Measurements from ENCODE around the gene NOTCH4.
A peak's percentile ranks its signal among the peaks of the same experiment; 100 is the strongest.

NOTCH4 gene

GRCh38 chr6:32177788-32178546, 45.9 kb downstream of the NOTCH4 start, which contains the start of gene RNF5:
Gene RNF5 (plus strand): TSS chr6:32178405. CDS start chr6:32178512, 107 bp downstream.
- peak; percentile 100 for TF ChIP-seq PKNOX1 (IDR thresholded peaks at IDR 0.05)
- no peak for TF ChIP-seq CTBP1 (IDR thresholded peaks at IDR 0.05; ENCODE audit: borderline replicate concordance)
- peak; percentile 78 for TF ChIP-seq L3MBTL2 (conservative IDR thresholded peaks at IDR 0.05)
- POLR2A ChIA-PET = interaction anchor here (0.9 to 4.9 kb wide), 19 partner anchors 10 to 794 kb away, joined by 3 to 153 read pairs (median 4); partner anchors contain the start of genes ATF6B, DDX39B, DXO and EGFL8
- peak; percentile 89 for DNase-seq (ENCODE audit: extremely low spot score)
- CTCF ChIA-PET = interaction anchor here (0.9 to 1.2 kb wide), 2 partner anchors 19 to 61 kb away, joined by 4 read pairs; no protein-coding TSS in a partner anchor

- DNase-seq (ENCODE audit: extremely low spot score) = no peak
- ChIA-PET POLR2A (interaction anchor here (0.5 to 4.9 kb wide), 20 partner anchors 9 to 795 kb away, joined by 3 to 153 read pairs (median 4); partner anchors contain the start of genes ATF6B, DDX39B, DXO and EGFL8), CTCF (interaction anchor here (0.9 to 1.2 kb wide), 2 partner anchors 20 to 60 kb away, joined by 4 read pairs; no protein-coding TSS in a partner anchor)
- TF ChIP-seq CTBP1 (IDR thresholded peaks at IDR 0.05; ENCODE audit: borderline replicate concordance) (no peak), BHLHE40 (IDR thresholded peaks at IDR 0.05; ENCODE audit: borderline replicate concordance) (no peak), ZNF384 (IDR thresholded peaks at IDR 0.05) (no peak)
These were observed 46.6 kb downstream of the NOTCH4 start for GRCh38 chr6:32177183-32177787.

GRCh38 chr6:32176476-32177182, 47.2 kb downstream of the NOTCH4 start:
- CTCF ChIA-PET = interaction anchor here (0.9 to 1.2 kb wide), 2 partner anchors 20 to 60 kb away, joined by 4 read pairs; no protein-coding TSS in a partner anchor
- DNase-seq (ENCODE audit: extremely low spot score) = no peak
- TF ChIP-seq FOXA1 (IDR thresholded peaks at IDR 0.05) (no peak), FOXK2 (IDR thresholded peaks at IDR 0.05) (no peak)
- POLR2A ChIA-PET = interaction anchor here (0.5 to 4.9 kb wide), 23 partner anchors 9 to 796 kb away, joined by 3 to 153 read pairs (median 4); partner anchors contain the start of genes ATF6B, DDX39B, DXO and EGFL8

- no peak for TF ChIP-seq FOXA1 (IDR thresholded peaks at IDR 0.05)
- no peak for TF ChIP-seq NFRKB (IDR thresholded peaks at IDR 0.05)
- no peak for TF ChIP-seq LEF1 (IDR thresholded peaks at IDR 0.05; ENCODE audit: borderline replicate concordance)
- no peak for TF ChIP-seq CTBP1 (IDR thresholded peaks at IDR 0.05; ENCODE audit: borderline replicate concordance)
- no peak for TF ChIP-seq SUZ12 (IDR thresholded peaks at IDR 0.05)
- peak; percentile 99 for TF ChIP-seq PKNOX1 (IDR thresholded peaks at IDR 0.05)
- no peak for TF ChIP-seq FOXM1 (IDR thresholded peaks at IDR 0.05; ENCODE audit: borderline replicate concordance)
- ChIA-PET POLR2A (interaction anchor here (0.6 to 4.9 kb wide), 11 partner anchors 8 to 204 kb away, joined by 3 to 153 read pairs (median 3); partner anchors contain the start of genes ATF6B, DXO, EGFL8 and FKBPL), CTCF (no interaction called here)
- DNase-seq (ENCODE audit: extremely low spot score) = peak; percentile 95
These were observed 48.0 kb downstream of the NOTCH4 start, which contains the start of gene AGPAT1 for GRCh38 chr6:32175711-32176475. Gene AGPAT1 (minus strand): TSS chr6:32176084. CDS start chr6:32171496, 4,588 bp downstream.

GRCh38 chr6:32175322-32175710, 48.6 kb downstream of the NOTCH4 start:
- TF ChIP-seq PKNOX1 (IDR thresholded peaks at IDR 0.05) (no peak), FOXK2 (IDR thresholded peaks at IDR 0.05) (no peak), CTBP1 (IDR thresholded peaks at IDR 0.05; ENCODE audit: borderline replicate concordance) (no peak), FOXA1 (IDR thresholded peaks at IDR 0.05) (no peak), FOXM1 (IDR thresholded peaks at IDR 0.05; ENCODE audit: borderline replicate concordance) (no peak), LEF1 (IDR thresholded peaks at IDR 0.05; ENCODE audit: borderline replicate concordance) (no peak), ZNF384 (IDR thresholded peaks at IDR 0.05) (no peak), ARNT (IDR thresholded peaks at IDR 0.05) (no peak), HDGF (IDR thresholded peaks at IDR 0.05; ENCODE audit: borderline replicate concordance) (no peak), L3MBTL2 (conservative IDR thresholded peaks at IDR 0.05) (no peak), SP1 (IDR thresholded peaks at IDR 0.05) (no peak), NFRKB (IDR thresholded peaks at IDR 0.05) (no peak), TARDBP (IDR thresholded peaks at IDR 0.05) (no peak), ELF4 (IDR thresholded peaks at IDR 0.05) (no peak), BHLHE40 (IDR thresholded peaks at IDR 0.05; ENCODE audit: borderline replicate concordance) (no peak), SUZ12 (IDR thresholded peaks at IDR 0.05) (no peak)
- ChIA-PET POLR2A (no interaction called here), CTCF (no interaction called here)
- no peak for DNase-seq (ENCODE audit: extremely low spot score)
